Stomach (tissue), 9 donors: ENCODE measurements around the gene GSAP. TPM values are rescaled to one million over a fixed set of nuclear protein-coding genes. Genes with fewer than 3 reads are reported as not detected.
A peak's percentile ranks its signal among the peaks of the same experiment; 100 is the strongest.

ENCODE experiments used
- DNase-seq, 2 donors: peaks; one replicate each; pipeline versions ENCODE4 v3.0.0 to v3.0.0-alpha.2; 2013 to 2019
- H3K27ac ChIP-seq, 5 donors: fragments of 200-600 bp in 4 of 5; sonication (generic) in 4 of 5; one replicate each; pipeline ENCODE4 v1.5.1; 2013 to 2019; ENCODE audit warnings: mild to moderate bottlenecking in 1 of 5, moderate library complexity in 1 of 5
- H3K27me3 ChIP-seq, 3 donors: fragments of 200-600 bp; sonication (generic); one replicate each; pipeline ENCODE4 v1.5.1; 2017 to 2019; ENCODE audit warnings: mixed run types in 1 of 3
- H3K36me3 ChIP-seq, 4 donors: fragments of 200-600 bp; sonication (generic); 1 replicate in 3 of 4; 2 replicates in 1 of 4; pipeline ENCODE4 v1.5.1; 2016 to 2019
- H3K4me1 ChIP-seq, 4 donors: fragments of 200-600 bp; sonication (generic); one replicate each; pipeline ENCODE4 v1.5.1; 2016 to 2019
- H3K4me3 ChIP-seq, 4 donors: fragments of 200-600 bp; sonication (generic) in 3 of 4; one replicate each; pipeline ENCODE4 v1.5.1; 2016 to 2019; ENCODE audit warnings: mild to moderate bottlenecking in 1 of 4
- H3K9me3 ChIP-seq, 4 donors: fragments of 200-600 bp; sonication (generic); one replicate each; pipeline ENCODE4 v1.5.1; 2016 to 2019
- CTCF ChIP-seq, 7 experiments: fragments of 450-650 bp in 4 of 7; fragments of 200-600 bp in 3 of 7; sonication (generic) in 3 of 7; IDR thresholded peaks; one replicate each; pipeline ENCODE4 v1.5.1; 2016 to 2019; ENCODE audit warnings: antibody characterized with exemption in 7 of 7, control low read depth in 2 of 7, mild to moderate bottlenecking in 1 of 7
- EP300 ChIP-seq: sonication (generic); formaldehyde crosslinking; IDR thresholded peaks from one replicate; pipeline ENCODE4 v1.6.1; 2017; ENCODE audit warnings: antibody characterized with exemption
- POLR2A ChIP-seq, 4 donors: fragments of 450-650 bp; IDR thresholded peaks; one replicate each; pipeline ENCODE4 v1.6.1; 2016; ENCODE audit warnings: antibody characterized with exemption in 4 of 4, control low read depth in 2 of 4, mild to moderate bottlenecking in 1 of 4, moderate library complexity in 1 of 4
- POLR2AphosphoS5 ChIP-seq, 3 donors: sonication (generic); formaldehyde crosslinking; IDR thresholded peaks; one replicate each; pipeline ENCODE4 v1.6.1; 2016; ENCODE audit warnings: antibody characterized with exemption in 3 of 3
- WGBS, 5 donors: extraction: QIAGEN DNeasy Blood & Tissue Kit in 3 of 5; methylation state at CpG; one replicate each; pipeline versions ENCODE4 v1.1.5 to v1.1.7; 2013 to 2018; 5-methylcytosine and 5-hydroxymethylcytosine counted together
- intact Hi-C: fragments of 100-400 bp; cut with DNase I; formaldehyde crosslinking; loops from one replicate; pipeline ENCODE4 v1.15.1; 2023; ENCODE audit warnings: low total_unique reads
- polyA plus RNA-seq, 3 donors: library from polyadenylated mRNA; stranded (reverse); fragments of 200-250 nt; gene quantifications; one replicate each; pipeline ENCODE4 v1.2.3, GENCODE V29; 2013
- total RNA-seq, 5 donors: library from RNA; depleted of rRNA; stranded (reverse); fragments of >200 nt; gene quantifications; one replicate each; pipeline versions ENCODE4 v1.1.0 to v1.2.3, GENCODE V29; 2014 to 2016
- donor health status: healthy with polysubstance abuse.
- donor health status: Bipolar disorder and iron deficiency.
- donor health status: healthy.

The GSAP gene
- total and polyA plus RNA-seq, 8 donors, result 3.5 to 52.1 (median 15.9) TPM

GRCh38 chr7:77289387-77289786 is 126.8 kb downstream of the GSAP start:
- peaks cover 5 to 51% (median 15%) of the 10 kb centered on the region in 4 donors for H3K36me3 ChIP-seq
- no peak for DNase-seq
- no peak for TF ChIP-seq POLR2A (IDR thresholded peaks at IDR 0.05)
- intact Hi-C loops, result no loop called here
- no peak overlapping the region for H3K27ac ChIP-seq
- no peaks in the 10 kb centered on the region for H3K9me3 ChIP-seq
- H3K4me3 ChIP-seq, result no peak overlapping the region
- peaks cover 0 to 5% (median 0%) of the 10 kb centered on the region in 4 donors for H3K4me1 ChIP-seq
- H3K27me3 ChIP-seq, result no peaks in the 10 kb centered on the region
- WGBS, 5 donors, result 95 to 100% (median 99%) methylated on average over 3 of the region's 3 CpGs

GRCh38 chr7:77288676-77289320 is 127.4 kb downstream of the GSAP start:
- H3K4me3 ChIP-seq, result no peak overlapping the region
- no peaks in the 10 kb centered on the region for H3K9me3 ChIP-seq
- DNase-seq, result no peak
- no peak overlapping the region for H3K27ac ChIP-seq
- H3K27me3 ChIP-seq, result no peaks in the 10 kb centered on the region
- 68 to 84% (median 68%) methylated on average over 7 of the region's 7 CpGs for WGBS, 5 donors
- TF ChIP-seq CTCF (IDR thresholded peaks at IDR 0.05) (no peak), EP300 (no peak), POLR2A (IDR thresholded peaks at IDR 0.05) (no peak), POLR2AphosphoS5 (IDR thresholded peaks at IDR 0.05) (no peak)
- intact Hi-C loops, result no loop called here
- peaks cover 5 to 45% (median 13%) of the 10 kb centered on the region in 4 donors for H3K36me3 ChIP-seq
- H3K4me1 ChIP-seq, result peaks cover 0 to 5% (median 0%) of the 10 kb centered on the region in 4 donors

- H3K9me3 ChIP-seq, result no peaks in the 10 kb centered on the region
- H3K27ac ChIP-seq, result no peak overlapping the region
- DNase-seq, result no peak
- intact Hi-C loops, result no loop called here
- WGBS, 5 donors, result 58 to 88% (median 78%) methylated on average over 2 of the region's 2 CpGs
- H3K27me3 ChIP-seq, result no peaks in the 10 kb centered on the region
- H3K4me3 ChIP-seq, result peak overlapping the region in 1 of 4 donors; percentile 24
- peaks cover 5 to 30% (median 8%) of the 10 kb centered on the region in 4 donors for H3K36me3 ChIP-seq
- H3K4me1 ChIP-seq, result peaks cover 0 to 27% (median 19%) of the 10 kb centered on the region in 4 donors
- TF ChIP-seq POLR2AphosphoS5 (IDR thresholded peaks at IDR 0.05), result no peak
Measured at GRCh38 chr7:77284616-77285015, 131.5 kb downstream of the GSAP start.

- H3K27me3 ChIP-seq, result no peaks in the 10 kb centered on the region
- peaks cover 0 to 27% (median 19%) of the 10 kb centered on the region in 4 donors for H3K4me1 ChIP-seq
- H3K9me3 ChIP-seq, result no peaks in the 10 kb centered on the region
- H3K27ac ChIP-seq, result peak overlapping the region in 1 of 5 donors; percentile 31
- peak overlapping the region in 3 of 4 donors; percentile 2 to 24 (median 21) for H3K4me3 ChIP-seq
- WGBS, 5 donors, result 79 to 91% (median 87%) methylated on average over 4 of the region's 4 CpGs
- DNase-seq, result no peak
- TF ChIP-seq POLR2AphosphoS5 (IDR thresholded peaks at IDR 0.05) (no peak), EP300 (no peak), POLR2A (IDR thresholded peaks at IDR 0.05) (no peak), CTCF (IDR thresholded peaks at IDR 0.05) (no peak)
- H3K36me3 ChIP-seq, result peaks cover 5 to 24% (median 8%) of the 10 kb centered on the region in 4 donors
- intact Hi-C loops, result no loop called here
Measured at GRCh38 chr7:77284005-77284404, 132.1 kb downstream of the GSAP start.

GRCh38 chr7:77282897-77283296 is 133.3 kb downstream of the GSAP start:
- peak overlapping the region in 3 of 4 donors; percentile 3 to 31 (median 30) for H3K4me3 ChIP-seq
- H3K36me3 ChIP-seq, result peaks cover 0 to 15% (median 2%) of the 10 kb centered on the region in 4 donors
- H3K9me3 ChIP-seq, result no peaks in the 10 kb centered on the region
- whole genome bisulfite sequencing, 5 donors, result 58 to 84% (median 63%) methylated on average over 1 of the region's 1 CpG
- H3K4me1 ChIP-seq, result peaks cover 0 to 23% (median 19%) of the 10 kb centered on the region in 4 donors
- DNase-seq, result no peak
- peak overlapping the region in 3 of 5 donors; percentile 1 to 55 (median 25) for H3K27ac ChIP-seq
- no peaks in the 10 kb centered on the region for H3K27me3 ChIP-seq
- TF ChIP-seq CTCF (IDR thresholded peaks at IDR 0.05) (no peak), POLR2AphosphoS5 (IDR thresholded peaks at IDR 0.05) (no peak), EP300 (no peak), POLR2A (IDR thresholded peaks at IDR 0.05) (no peak)
- intact Hi-C loops, result no loop called here
